ENCODE data around the gene CCDC148.

- TF ChIP-seq PREB (CRISPR knock-in tag; IDR thresholded peaks at IDR 0.05; ENCODE audit: borderline replicate concordance): no peak
- TF ChIP-seq CTCF (IDR thresholded peaks at IDR 0.05): no peak
- no peak for TF ChIP-seq TP53 (CRISPR knock-in tag; IDR thresholded peaks at IDR 0.05)
- no peak for TF ChIP-seq HMGXB4 (CRISPR knock-in tag; IDR thresholded peaks at IDR 0.05)
- no peak for TF ChIP-seq ATF6 (CRISPR knock-in tag; IDR thresholded peaks at IDR 0.05)
- no peak for TF ChIP-seq NFE2L1 (CRISPR knock-in tag; IDR thresholded peaks at IDR 0.05)
- TF ChIP-seq AFF4 (CRISPR knock-in tag; IDR thresholded peaks at IDR 0.05; ENCODE audit: borderline replicate concordance): no peak
- no peak for TF ChIP-seq ZNF121 (CRISPR knock-in tag; IDR thresholded peaks at IDR 0.05)
Observed at GRCh38 chr2:158346032-158346431, 110.5 kb downstream of the CCDC148 start.
